ENCODE results near the gene COMMD4.

COMMD4 gene

GRCh38 chr15:75352186-75353080, 16.6 kb downstream of the COMMD4 start:
- Histone ChIP-seq H3K79me1 (ENCODE audit: low read depth, low read length) (peaks cover 3% of the 10 kb centered on the region), H3K4me3 (ENCODE audit: low read length in 2 of 2) (no peak overlapping the region), H3K9ac (ENCODE audit: low read depth, low read length, poor library complexity) (peak overlapping the region; percentile 51), H3K4ac (ENCODE audit: low read length) (no peak overlapping the region), H3K18ac (ENCODE audit: low read length) (no peak overlapping the region), H3K14ac (ENCODE audit: low read length) (peak overlapping the region; percentile 40), H3K23ac (ENCODE audit: low read depth, low read length, poor library complexity) (peak overlapping the region; percentile 44), H2BK5ac (ENCODE audit: low read length) (no peak overlapping the region), H3K36me3 (replicated peaks in 1 of 2; ENCODE audit: control insufficient read depth in 2 of 2, insufficient read depth in 2 of 2, low read length in 2 of 2) (peaks cover 12 to 21% of the 10 kb centered on the region in 2 donors), H3K9me3 (replicated peaks in 1 of 2; ENCODE audit: control insufficient read depth in 2 of 2, insufficient read depth in 1 of 2, low read depth in 1 of 2, low read length in 2 of 2) (peaks cover 0 to 3% of the 10 kb centered on the region in 2 donors), H2BK15ac (ENCODE audit: low read length) (no peak overlapping the region), H2BK12ac (ENCODE audit: low read length) (no peak overlapping the region), H4K91ac (ENCODE audit: low read depth, low read length, poor library complexity) (no peak overlapping the region), H2AFZ (ENCODE audit: low read length) (no peak overlapping the region), H2AK5ac (ENCODE audit: low read depth, low read length) (no peak overlapping the region), H3K27ac (replicated peaks; ENCODE audit: low read length) (no peak overlapping the region), H3K4me2 (ENCODE audit: insufficient read depth, low read length, poor library complexity, severe bottlenecking) (no peak overlapping the region), H3K27me3 (ENCODE audit: control insufficient read depth in 3 of 3, insufficient read depth in 3 of 3, low read depth in 1 of 3, low read length in 3 of 3) (peaks cover 0 to 15% (median 0%) of the 10 kb centered on the region in 3 experiments), H3K4me1 (ENCODE audit: control insufficient read depth in 2 of 2, insufficient read depth in 1 of 2, low read depth in 1 of 2, low read length in 2 of 2) (peaks cover 3 to 6% of the 10 kb centered on the region in 2 donors), H4K8ac (ENCODE audit: low read depth, low read length) (no peak overlapping the region), H2BK120ac (ENCODE audit: low read depth, low read length) (no peak overlapping the region)
- no peak for DNase-seq (ENCODE audit: low spot score)
- WGBS, 2 donors (ENCODE audit: extremely low coverage in 2 of 2, insufficient read length in 2 of 2, insufficient replicate concordance in 1 of 2) = no CpG with 5 or more reads among the region's 16 CpGs

- WGBS, 2 donors (ENCODE audit: extremely low coverage in 2 of 2, insufficient read length in 2 of 2, insufficient replicate concordance in 1 of 2) = no CpG with 5 or more reads among the region's 7 CpGs
- Histone ChIP-seq H2AK5ac (ENCODE audit: low read depth, low read length) (no peak overlapping the region), H3K14ac (ENCODE audit: low read length) (no peak overlapping the region), H4K91ac (ENCODE audit: low read depth, low read length, poor library complexity) (no peak overlapping the region), H3K9ac (ENCODE audit: low read depth, low read length, poor library complexity) (peak overlapping the region; percentile 27), H2BK5ac (ENCODE audit: low read length) (no peak overlapping the region), H2BK15ac (ENCODE audit: low read length) (no peak overlapping the region), H3K9me3 (replicated peaks in 1 of 2; ENCODE audit: control insufficient read depth in 2 of 2, insufficient read depth in 1 of 2, low read depth in 1 of 2, low read length in 2 of 2) (peaks cover 0 to 3% of the 10 kb centered on the region in 2 donors), H3K4me3 (ENCODE audit: low read length in 2 of 2) (no peak overlapping the region), H3K4me1 (ENCODE audit: control insufficient read depth in 2 of 2, insufficient read depth in 1 of 2, low read depth in 1 of 2, low read length in 2 of 2) (peaks cover 3 to 4% of the 10 kb centered on the region in 2 donors), H3K23ac (ENCODE audit: low read depth, low read length, poor library complexity) (peak overlapping the region; percentile 87), H2BK120ac (ENCODE audit: low read depth, low read length) (no peak overlapping the region), H4K8ac (ENCODE audit: low read depth, low read length) (no peak overlapping the region), H3K79me1 (ENCODE audit: low read depth, low read length) (peaks cover 3% of the 10 kb centered on the region), H2BK12ac (ENCODE audit: low read length) (peak overlapping the region; percentile 43), H3K27me3 (ENCODE audit: control insufficient read depth in 3 of 3, insufficient read depth in 3 of 3, low read depth in 1 of 3, low read length in 3 of 3) (peaks cover 0 to 7% (median 0%) of the 10 kb centered on the region in 3 experiments), H3K18ac (ENCODE audit: low read length) (no peak overlapping the region), H3K4me2 (ENCODE audit: insufficient read depth, low read length, poor library complexity, severe bottlenecking) (no peak overlapping the region), H2AFZ (ENCODE audit: low read length) (no peak overlapping the region), H3K27ac (replicated peaks; ENCODE audit: low read length) (no peak overlapping the region), H3K4ac (ENCODE audit: low read length) (no peak overlapping the region), H3K36me3 (replicated peaks in 1 of 2; ENCODE audit: control insufficient read depth in 2 of 2, insufficient read depth in 2 of 2, low read length in 2 of 2) (peaks cover 18 to 30% of the 10 kb centered on the region in 2 donors)
- no peak for DNase-seq (ENCODE audit: low spot score)
Measured at GRCh38 chr15:75353604-75354003, 17.7 kb downstream of the COMMD4 start.

GRCh38 chr15:75354454-75354853, 18.6 kb downstream of the COMMD4 start:
- Histone ChIP-seq H4K91ac (ENCODE audit: low read depth, low read length, poor library complexity) (no peak overlapping the region), H3K79me1 (ENCODE audit: low read depth, low read length) (peaks cover 3% of the 10 kb centered on the region), H2AK5ac (ENCODE audit: low read depth, low read length) (no peak overlapping the region), H4K8ac (ENCODE audit: low read depth, low read length) (no peak overlapping the region), H3K9me3 (replicated peaks in 1 of 2; ENCODE audit: control insufficient read depth in 2 of 2, insufficient read depth in 1 of 2, low read depth in 1 of 2, low read length in 2 of 2) (peaks cover 0 to 3% of the 10 kb centered on the region in 2 donors), H3K4me3 (ENCODE audit: low read length in 2 of 2) (no peak overlapping the region), H3K4me2 (ENCODE audit: insufficient read depth, low read length, poor library complexity, severe bottlenecking) (no peak overlapping the region), H3K23ac (ENCODE audit: low read depth, low read length, poor library complexity) (no peak overlapping the region), H2BK120ac (ENCODE audit: low read depth, low read length) (no peak overlapping the region), H3K4me1 (ENCODE audit: control insufficient read depth in 2 of 2, insufficient read depth in 1 of 2, low read depth in 1 of 2, low read length in 2 of 2) (no peaks in the 10 kb centered on the region), H3K36me3 (replicated peaks in 1 of 2; ENCODE audit: control insufficient read depth in 2 of 2, insufficient read depth in 2 of 2, low read length in 2 of 2) (peaks cover 25 to 37% of the 10 kb centered on the region in 2 donors), H3K14ac (ENCODE audit: low read length) (no peak overlapping the region), H3K18ac (ENCODE audit: low read length) (no peak overlapping the region), H3K4ac (ENCODE audit: low read length) (no peak overlapping the region), H3K27me3 (ENCODE audit: control insufficient read depth in 3 of 3, insufficient read depth in 3 of 3, low read depth in 1 of 3, low read length in 3 of 3) (no peaks in the 10 kb centered on the region), H2BK5ac (ENCODE audit: low read length) (no peak overlapping the region), H3K9ac (ENCODE audit: low read depth, low read length, poor library complexity) (no peak overlapping the region), H2BK12ac (ENCODE audit: low read length) (no peak overlapping the region), H2BK15ac (ENCODE audit: low read length) (no peak overlapping the region), H2AFZ (ENCODE audit: low read length) (no peak overlapping the region), H3K27ac (replicated peaks; ENCODE audit: low read length) (no peak overlapping the region)
- no peak for DNase-seq (ENCODE audit: low spot score)
- no CpG with 5 or more reads among the region's 7 CpGs for WGBS, 2 donors (ENCODE audit: extremely low coverage in 2 of 2, insufficient read length in 2 of 2, insufficient replicate concordance in 1 of 2)

GRCh38 chr15:75355369-75355768, 19.5 kb downstream of the COMMD4 start:
- H4K8ac ChIP-seq (ENCODE audit: low read depth, low read length) = no peak overlapping the region
- no peak overlapping the region for H2BK15ac ChIP-seq (ENCODE audit: low read length)
- H2BK12ac ChIP-seq (ENCODE audit: low read length) = no peak overlapping the region
- H3K18ac ChIP-seq (ENCODE audit: low read length) = no peak overlapping the region
- no peak overlapping the region for H3K9ac ChIP-seq (ENCODE audit: low read depth, low read length, poor library complexity)
- H3K4me2 ChIP-seq (ENCODE audit: insufficient read depth, low read length, poor library complexity, severe bottlenecking) = no peak overlapping the region
- no peak overlapping the region for H4K91ac ChIP-seq (ENCODE audit: low read depth, low read length, poor library complexity)
- H2BK5ac ChIP-seq (ENCODE audit: low read length) = no peak overlapping the region
- no peak overlapping the region for H3K27ac ChIP-seq (replicated peaks; ENCODE audit: low read length)
- peaks cover 0 to under 1% of the 10 kb centered on the region in 2 donors for H3K9me3 ChIP-seq (replicated peaks in 1 of 2; ENCODE audit: control insufficient read depth in 2 of 2, insufficient read depth in 1 of 2, low read depth in 1 of 2, low read length in 2 of 2)
- DNase-seq (ENCODE audit: low spot score) = no peak
- no peaks in the 10 kb centered on the region for H3K27me3 ChIP-seq (ENCODE audit: control insufficient read depth in 3 of 3, insufficient read depth in 3 of 3, low read depth in 1 of 3, low read length in 3 of 3)
- H3K23ac ChIP-seq (ENCODE audit: low read depth, low read length, poor library complexity) = no peak overlapping the region
- H2BK120ac ChIP-seq (ENCODE audit: low read depth, low read length) = no peak overlapping the region
- no peak overlapping the region for H3K14ac ChIP-seq (ENCODE audit: low read length)
- no peak overlapping the region for H3K4me3 ChIP-seq (ENCODE audit: low read length in 2 of 2)
- H3K36me3 ChIP-seq (replicated peaks in 1 of 2; ENCODE audit: control insufficient read depth in 2 of 2, insufficient read depth in 2 of 2, low read length in 2 of 2) = peaks cover 32 to 46% of the 10 kb centered on the region in 2 donors
- no peaks in the 10 kb centered on the region for H3K79me1 ChIP-seq (ENCODE audit: low read depth, low read length)
- WGBS, 2 donors (ENCODE audit: extremely low coverage in 2 of 2, insufficient read length in 2 of 2, insufficient replicate concordance in 1 of 2) = no CpG with 5 or more reads among the region's 4 CpGs
- no peak overlapping the region for H2AFZ ChIP-seq (ENCODE audit: low read length)
- no peak overlapping the region for H3K4ac ChIP-seq (ENCODE audit: low read length)
- no peaks in the 10 kb centered on the region for H3K4me1 ChIP-seq (ENCODE audit: control insufficient read depth in 2 of 2, insufficient read depth in 1 of 2, low read depth in 1 of 2, low read length in 2 of 2)
- no peak overlapping the region for H2AK5ac ChIP-seq (ENCODE audit: low read depth, low read length)
